ENCODE measurements around the gene CIRBP. TPM values are rescaled to one million over a fixed set of nuclear protein-coding genes. Genes with fewer than 3 reads are reported as not detected.
A peak's percentile ranks its signal among the peaks of the same experiment; 100 is the strongest.

CIRBP gene
- total and polyA plus RNA-seq, 2 of the 13 experiments (the other 11 are each of a cell fraction or from before 2014, with no cell fraction given) = 133 to 140 TPM

DNA sequence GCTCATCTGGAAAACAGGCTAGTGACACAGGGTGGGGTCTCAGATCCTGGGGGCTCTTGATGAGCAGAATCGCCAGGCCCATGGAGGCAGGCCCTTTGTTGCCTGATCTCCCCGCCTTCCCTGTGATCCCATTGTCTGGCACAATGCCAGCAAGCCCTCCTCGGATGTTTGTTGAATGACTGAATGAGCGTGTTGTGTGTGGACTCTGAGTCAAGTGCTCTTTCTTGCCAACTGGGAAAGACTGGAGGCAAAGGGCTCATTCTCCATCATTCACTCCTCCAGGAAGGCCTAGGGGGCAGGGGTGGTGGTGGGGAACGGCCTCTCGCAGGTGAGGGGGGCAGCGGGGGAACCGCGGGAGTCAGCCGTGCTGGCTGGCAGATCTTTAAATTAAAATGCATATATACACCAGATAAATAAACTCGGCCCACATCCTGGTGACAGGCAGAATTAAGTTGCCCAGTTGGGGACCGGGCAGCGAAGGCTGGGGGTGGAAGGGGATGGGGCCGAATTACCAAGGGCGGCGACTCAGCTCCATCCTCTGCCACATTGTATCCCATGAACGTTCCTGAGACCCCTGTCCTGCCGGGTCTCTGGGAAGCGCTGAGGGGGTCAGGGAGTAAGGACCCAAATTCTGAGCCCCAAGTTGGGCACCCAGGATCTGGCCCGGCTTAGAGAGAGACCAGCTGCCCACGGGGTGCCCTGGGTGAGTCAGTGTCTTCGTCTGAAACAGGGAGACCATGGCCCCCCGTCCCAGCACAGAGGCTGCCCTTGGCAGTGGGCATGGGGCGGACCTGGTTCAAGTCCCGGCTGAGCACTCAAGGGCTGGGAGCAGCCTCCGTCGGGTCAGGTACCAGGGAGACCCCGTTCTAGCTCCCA lies 41.1 kb downstream of the CIRBP start:
- intact Hi-C loops (cut with micrococcal nuclease; ENCODE audit: unreplicated experiment) (no loop called here), in situ Hi-C loops (cut with HindIII; ENCODE audit: extremely low pct_ligation_motif_present, low pct_unique_long_range_greater_than_20kb) (no loop called here)
- ChIA-PET POLR2A (interaction anchor here (1.3 kb wide), 1 partner anchor 26 kb away, joined by 3 read pairs; no protein-coding TSS in a partner anchor), CTCF (ENCODE audit: low intra/inter-chr PET ratio, low total read pairs) (no interaction called here)
- H4K20me1 ChIP-seq (ENCODE audit: insufficient read depth, low read length) = no peaks in the 10 kb centered on the region
- BruUV-seq (replicated peaks) = no TSS peak
- H3K79me2 ChIP-seq (ENCODE audit: insufficient read depth, low read length) = no peaks in the 10 kb centered on the region
- H3K4me1 ChIP-seq (ENCODE audit: insufficient read depth, low read length) = peaks cover 53% of the 10 kb centered on the region
- WGBS (ENCODE audit: low lambda C conversion rate) = 58% methylated on average over 14 of the region's 28 CpGs
- ATAC-seq (no peak), DNase-seq (ENCODE audit: low spot score) (no peak), FAIRE-seq (no peak)
- H3K4me3 ChIP-seq (replicated peaks in 1 of 3; ENCODE audit: insufficient read depth in 1 of 3, low read depth in 2 of 3, low read length in 3 of 3) = no peak overlapping the region
- peaks cover 1 to 21% of the 10 kb centered on the region in 2 experiments for H3K27me3 ChIP-seq (ENCODE audit: control insufficient read depth in 1 of 2, insufficient read depth in 2 of 2, low read length in 2 of 2)
- H2AFZ ChIP-seq (ENCODE audit: low read length) = no peak overlapping the region
- H3K4me2 ChIP-seq (ENCODE audit: low read depth, low read length) = no peak overlapping the region
- H3K9me3 ChIP-seq (ENCODE audit: low read length) = no peaks in the 10 kb centered on the region
- no peak overlapping the region for H3K27ac ChIP-seq (ENCODE audit: extremely low read length, insufficient read depth, low read length)
- peak; percentile 87 for TF ChIP-seq LCORL (IDR thresholded peaks at IDR 0.05)
- no peak for TF ChIP-seq LCORL (CRISPR knock-in tag; IDR thresholded peaks at IDR 0.05)
- TF ChIP-seq HNRNPL (IDR thresholded peaks at IDR 0.05; ENCODE audit: low read depth, low read length) = 0 out of 2 replicates have a peak, but pooled peaks have one; percentile 47
- no peak for TF ChIP-seq ZBTB21 (CRISPR knock-in tag; IDR thresholded peaks at IDR 0.05)
- TF ChIP-seq ZMYM3 (CRISPR knock-in tag; IDR thresholded peaks at IDR 0.05) = peak; percentile 96
- peak; percentile 59; the same call in 1 of the 2 replicates for TF ChIP-seq KDM1A (CRISPR knock-in tag; IDR thresholded peaks at IDR 0.05)
- TF ChIP-seq ADNP (CRISPR knock-in tag; IDR thresholded peaks at IDR 0.05) = 0 out of 2 replicates have a peak, but pooled peaks have one; percentile 56
- TF ChIP-seq HNRNPK (IDR thresholded peaks at IDR 0.05; ENCODE audit: low read depth, low read length, poor library complexity, severe bottlenecking) = no peak
- TF ChIP-seq ZNF629 (CRISPR knock-in tag; conservative IDR thresholded peaks at IDR 0.05) = peak; percentile 70
- TF ChIP-seq ZNF3 (CRISPR knock-in tag; IDR thresholded peaks at IDR 0.05) = peak; percentile 100
- no peak for TF ChIP-seq ZNF749 (CRISPR knock-in tag; IDR thresholded peaks at IDR 0.05; ENCODE audit: borderline replicate concordance)
- TF ChIP-seq, protein P1, sequence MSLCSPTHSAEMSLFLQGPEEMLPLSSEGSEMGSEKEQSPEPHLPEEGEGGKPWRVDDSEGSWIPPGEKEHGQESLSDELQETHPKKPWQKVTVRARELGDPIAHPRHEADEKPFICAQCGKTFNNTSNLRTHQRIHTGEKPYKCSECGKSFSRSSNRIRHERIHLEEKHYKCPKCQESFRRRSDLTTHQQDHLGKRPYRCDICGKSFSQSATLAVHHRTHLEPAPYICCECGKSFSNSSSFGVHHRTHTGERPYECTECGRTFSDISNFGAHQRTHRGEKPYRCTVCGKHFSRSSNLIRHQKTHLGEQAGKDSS (CRISPR knock-in tag; IDR thresholded peaks at IDR 0.05; ENCODE audit: borderline replicate concordance, low read depth) = peak; percentile 100
- TF ChIP-seq SNRNP70 (IDR thresholded peaks at IDR 0.05; ENCODE audit: low read depth, low read length) = no peak
- H3K9ac ChIP-seq (ENCODE audit: insufficient read depth, low read depth, low read length) = no peak overlapping the region
- no peaks in the 10 kb centered on the region for H3K36me3 ChIP-seq (replicated peaks in 1 of 2; ENCODE audit: control insufficient read depth in 1 of 2, insufficient read depth in 2 of 2, low read length in 2 of 2)

Data from HepG2 (cell line).